ENCODE data around the gene THSD7A.

The THSD7A gene

GRCh38 chr7:11655642-11656041 lies 176.4 kb downstream of the THSD7A start:
- Histone ChIP-seq H4K20me1 (ENCODE audit: insufficient read depth, low read length) (no peaks in the 10 kb centered on the region), H3K36me3 (replicated peaks; ENCODE audit: low read depth, low read length) (no peaks in the 10 kb centered on the region), H3K27ac (ENCODE audit: low read length) (no peak overlapping the region), H3K79me2 (ENCODE audit: low read length) (no peaks in the 10 kb centered on the region), H3K9me3 (ENCODE audit: insufficient read depth, low read length) (no peaks in the 10 kb centered on the region), H2AFZ (ENCODE audit: low read depth, low read length) (no peak overlapping the region), H3K9ac (ENCODE audit: low read length) (no peak overlapping the region), H3K4me2 (ENCODE audit: low read length) (no peak overlapping the region), H3K27me3 (ENCODE audit: low read depth, low read length) (no peaks in the 10 kb centered on the region), H3K4me3 (ENCODE audit: low read length) (no peak overlapping the region), H3K4me1 (ENCODE audit: low read length) (no peaks in the 10 kb centered on the region)
- TF ChIP-seq EZH2phosphoT487 (IDR thresholded peaks at IDR 0.05; ENCODE audit: low read depth) (no peak), CTCF (IDR thresholded peaks at IDR 0.05; ENCODE audit: low read depth, low read length) (no peak)

- Histone ChIP-seq H3K79me2 (ENCODE audit: low read length) (no peaks in the 10 kb centered on the region), H3K27me3 (ENCODE audit: low read depth, low read length) (no peaks in the 10 kb centered on the region), H3K9ac (ENCODE audit: low read length) (no peak overlapping the region), H2AFZ (ENCODE audit: low read depth, low read length) (no peak overlapping the region), H3K4me1 (ENCODE audit: low read length) (no peaks in the 10 kb centered on the region), H3K36me3 (replicated peaks; ENCODE audit: low read depth, low read length) (no peaks in the 10 kb centered on the region), H3K4me2 (ENCODE audit: low read length) (no peak overlapping the region), H4K20me1 (ENCODE audit: insufficient read depth, low read length) (no peaks in the 10 kb centered on the region), H3K4me3 (ENCODE audit: low read length) (no peak overlapping the region), H3K9me3 (ENCODE audit: insufficient read depth, low read length) (no peaks in the 10 kb centered on the region), H3K27ac (ENCODE audit: low read length) (no peak overlapping the region)
- TF ChIP-seq EZH2phosphoT487 (IDR thresholded peaks at IDR 0.05; ENCODE audit: low read depth), result no peak
- TF ChIP-seq CTCF (IDR thresholded peaks at IDR 0.05; ENCODE audit: low read depth, low read length), result no peak
Observed at GRCh38 chr7:11655163-11655562, 176.8 kb downstream of the THSD7A start.

- H2AFZ ChIP-seq (ENCODE audit: low read depth, low read length), result no peak overlapping the region
Observed at GRCh38 chr7:11650500-11650899, 181.5 kb downstream of the THSD7A start.

GRCh38 chr7:11650030-11650429 lies 182.0 kb downstream of the THSD7A start:
- Histone ChIP-seq H3K36me3 (replicated peaks; ENCODE audit: low read depth, low read length) (no peaks in the 10 kb centered on the region), H3K9ac (ENCODE audit: low read length) (no peak overlapping the region), H4K20me1 (ENCODE audit: insufficient read depth, low read length) (no peaks in the 10 kb centered on the region), H3K4me1 (ENCODE audit: low read length) (no peaks in the 10 kb centered on the region), H3K27me3 (ENCODE audit: low read depth, low read length) (no peaks in the 10 kb centered on the region), H3K4me2 (ENCODE audit: low read length) (no peak overlapping the region), H3K4me3 (ENCODE audit: low read length) (no peak overlapping the region), H3K9me3 (ENCODE audit: insufficient read depth, low read length) (no peaks in the 10 kb centered on the region), H3K27ac (ENCODE audit: low read length) (no peak overlapping the region), H2AFZ (ENCODE audit: low read depth, low read length) (no peak overlapping the region), H3K79me2 (ENCODE audit: low read length) (no peaks in the 10 kb centered on the region)
- TF ChIP-seq EZH2phosphoT487 (IDR thresholded peaks at IDR 0.05; ENCODE audit: low read depth), result no peak
- no peak for TF ChIP-seq CTCF (IDR thresholded peaks at IDR 0.05; ENCODE audit: low read depth, low read length)

More at GRCh38 chr7:11650500-11650899, 181.5 kb downstream of the THSD7A start:
- H4K20me1 ChIP-seq (ENCODE audit: insufficient read depth, low read length), result no peaks in the 10 kb centered on the region
- no peaks in the 10 kb centered on the region for H3K36me3 ChIP-seq (replicated peaks; ENCODE audit: low read depth, low read length)
- no peak overlapping the region for H3K4me3 ChIP-seq (ENCODE audit: low read length)
- no peak overlapping the region for H3K4me2 ChIP-seq (ENCODE audit: low read length)
- no peaks in the 10 kb centered on the region for H3K27me3 ChIP-seq (ENCODE audit: low read depth, low read length)
- no peak overlapping the region for H3K27ac ChIP-seq (ENCODE audit: low read length)
- no peak overlapping the region for H3K9ac ChIP-seq (ENCODE audit: low read length)
- H3K9me3 ChIP-seq (ENCODE audit: insufficient read depth, low read length), result no peaks in the 10 kb centered on the region
- H3K79me2 ChIP-seq (ENCODE audit: low read length), result no peaks in the 10 kb centered on the region
- no peaks in the 10 kb centered on the region for H3K4me1 ChIP-seq (ENCODE audit: low read length)
- TF ChIP-seq EZH2phosphoT487 (IDR thresholded peaks at IDR 0.05; ENCODE audit: low read depth) (no peak), CTCF (IDR thresholded peaks at IDR 0.05; ENCODE audit: low read depth, low read length) (no peak)
